ENCODE results near the gene CYB5R4.
"Not testable (repeated sequence)": the region's sequence is repeated elsewhere in the genome, so short reads cannot be mapped to it uniquely, and the experiment has no call there.

CYB5R4 gene

DNA sequence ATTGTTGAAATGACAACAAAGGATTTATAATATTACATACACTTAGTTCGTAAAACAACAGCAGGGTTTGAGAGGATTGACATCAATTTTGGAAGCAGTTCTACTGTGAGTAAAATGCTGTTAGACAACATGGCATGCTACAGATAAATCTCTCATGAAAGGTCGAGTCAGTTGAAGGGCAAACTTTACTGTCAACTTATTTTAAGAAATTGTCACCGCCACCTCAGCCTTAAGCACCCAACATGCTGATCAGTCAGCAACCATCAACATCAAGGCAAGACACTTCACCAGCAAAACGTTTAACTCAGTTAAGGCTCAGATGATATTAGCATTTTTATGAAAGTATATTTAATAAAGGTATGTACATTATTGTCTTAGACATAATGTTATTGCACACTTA is 31.0 kb downstream of the CYB5R4 start:
- H3K27me3 Mint-ChIP-seq (ENCODE audit: low read depth, poor library complexity), result no peaks in the 10 kb centered on the region
- H3K36me3 Mint-ChIP-seq (ENCODE audit: low read depth), result peaks cover 18% of the 10 kb centered on the region
- H3K9me3 Mint-ChIP-seq, result peaks cover 6% of the 10 kb centered on the region
- H3K4me1 Mint-ChIP-seq, result no peaks in the 10 kb centered on the region
- H3K27ac Mint-ChIP-seq, result no peak overlapping the region
- H3K4me3 Mint-ChIP-seq, result no peak overlapping the region
- no peak for DNase-seq
- TF ChIP-seq, protein P1, sequence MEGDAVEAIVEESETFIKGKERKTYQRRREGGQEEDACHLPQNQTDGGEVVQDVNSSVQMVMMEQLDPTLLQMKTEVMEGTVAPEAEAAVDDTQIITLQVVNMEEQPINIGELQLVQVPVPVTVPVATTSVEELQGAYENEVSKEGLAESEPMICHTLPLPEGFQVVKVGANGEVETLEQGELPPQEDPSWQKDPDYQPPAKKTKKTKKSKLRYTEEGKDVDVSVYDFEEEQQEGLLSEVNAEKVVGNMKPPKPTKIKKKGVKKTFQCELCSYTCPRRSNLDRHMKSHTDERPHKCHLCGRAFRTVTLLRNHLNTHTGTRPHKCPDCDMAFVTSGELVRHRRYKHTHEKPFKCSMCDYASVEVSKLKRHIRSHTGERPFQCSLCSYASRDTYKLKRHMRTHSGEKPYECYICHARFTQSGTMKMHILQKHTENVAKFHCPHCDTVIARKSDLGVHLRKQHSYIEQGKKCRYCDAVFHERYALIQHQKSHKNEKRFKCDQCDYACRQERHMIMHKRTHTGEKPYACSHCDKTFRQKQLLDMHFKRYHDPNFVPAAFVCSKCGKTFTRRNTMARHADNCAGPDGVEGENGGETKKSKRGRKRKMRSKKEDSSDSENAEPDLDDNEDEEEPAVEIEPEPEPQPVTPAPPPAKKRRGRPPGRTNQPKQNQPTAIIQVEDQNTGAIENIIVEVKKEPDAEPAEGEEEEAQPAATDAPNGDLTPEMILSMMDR (IDR thresholded peaks at IDR 0.05), result no peak

DNA sequence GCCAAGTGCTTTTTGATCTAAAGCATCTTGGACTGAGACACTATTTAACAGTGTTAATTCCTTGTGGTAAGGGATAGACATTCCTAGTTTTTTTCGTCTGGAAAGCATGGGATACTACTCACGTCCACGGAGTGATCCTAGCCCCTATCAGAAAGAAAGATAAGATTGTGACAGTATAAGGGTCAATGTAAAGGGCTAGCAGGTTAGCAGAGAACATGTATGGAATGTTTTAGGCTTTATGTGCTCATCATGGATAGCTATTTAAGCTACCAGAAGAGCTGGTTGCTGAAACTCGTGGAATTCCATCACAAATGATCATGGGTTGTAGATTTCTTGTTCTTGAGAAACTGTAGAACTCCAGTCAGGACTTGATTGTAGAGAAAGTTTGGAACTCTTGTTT is 32.1 kb downstream of the CYB5R4 start:
- TF ChIP-seq, protein P1 (IDR thresholded peaks at IDR 0.05), result no peak
- no peak for DNase-seq
- Mint-ChIP-seq H3K27ac (no peak overlapping the region), H3K4me1 (no peaks in the 10 kb centered on the region), H3K36me3 (ENCODE audit: low read depth) (peaks cover 25% of the 10 kb centered on the region), H3K27me3 (ENCODE audit: low read depth, poor library complexity) (peaks cover 2% of the 10 kb centered on the region), H3K4me3 (no peak overlapping the region), H3K9me3 (peaks cover 6% of the 10 kb centered on the region)

DNA sequence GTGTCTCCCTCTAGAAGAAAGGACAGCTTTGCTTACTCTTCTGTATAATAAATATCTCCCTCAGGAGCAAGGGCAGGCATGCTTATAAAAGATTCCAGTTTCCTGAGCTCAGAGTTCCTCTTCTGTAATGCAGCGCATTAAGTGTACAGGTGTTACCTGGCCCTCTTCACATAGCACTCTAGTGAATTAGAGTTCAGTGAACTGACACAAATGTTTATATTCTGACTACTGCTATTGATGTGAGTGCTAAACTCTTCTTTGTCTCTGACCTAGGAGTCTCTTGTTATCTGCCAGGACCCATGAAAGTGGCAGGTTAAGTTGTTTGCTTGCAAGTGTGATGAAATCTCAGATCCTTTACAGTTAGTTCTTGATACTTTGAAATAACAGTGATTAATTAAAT is 33.5 kb downstream of the CYB5R4 start:
- H3K36me3 Mint-ChIP-seq (ENCODE audit: low read depth), result peaks cover 25% of the 10 kb centered on the region
- H3K4me1 Mint-ChIP-seq, result no peaks in the 10 kb centered on the region
- H3K9me3 Mint-ChIP-seq, result peaks cover 14% of the 10 kb centered on the region
- no peak for DNase-seq
- no peak overlapping the region for H3K4me3 Mint-ChIP-seq
- TF ChIP-seq, protein P1 (IDR thresholded peaks at IDR 0.05), result no peak
- H3K27me3 Mint-ChIP-seq (ENCODE audit: low read depth, poor library complexity), result peaks cover 2% of the 10 kb centered on the region
- no peak overlapping the region for H3K27ac Mint-ChIP-seq

DNA sequence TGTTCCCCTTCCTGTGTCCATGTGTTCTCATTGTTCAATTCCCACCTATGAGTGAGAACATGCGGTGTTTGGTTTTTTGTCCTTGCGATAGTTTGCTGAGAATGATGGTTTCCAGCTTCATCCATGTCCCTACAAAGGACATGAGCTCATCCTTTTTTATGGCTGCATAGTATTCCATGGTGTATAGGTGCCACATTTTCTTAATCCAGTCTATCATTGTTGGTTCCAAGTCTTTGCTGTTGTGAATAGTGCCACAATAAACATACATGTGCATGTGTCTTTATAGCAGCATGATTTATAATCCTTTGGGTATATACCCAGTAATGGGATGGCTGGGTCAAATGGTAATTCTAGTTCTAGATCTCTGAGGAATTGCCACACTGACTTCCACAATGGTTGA is 37.6 kb downstream of the CYB5R4 start:
- peaks cover 36% of the 10 kb centered on the region for H3K9me3 Mint-ChIP-seq
- not testable (repeated sequence) for H3K27me3 Mint-ChIP-seq (ENCODE audit: low read depth, poor library complexity); H3K4me1 Mint-ChIP-seq; H3K27ac Mint-ChIP-seq; DNase-seq; H3K4me3 Mint-ChIP-seq
- H3K36me3 Mint-ChIP-seq (ENCODE audit: low read depth), result peaks cover 23% of the 10 kb centered on the region

DNA sequence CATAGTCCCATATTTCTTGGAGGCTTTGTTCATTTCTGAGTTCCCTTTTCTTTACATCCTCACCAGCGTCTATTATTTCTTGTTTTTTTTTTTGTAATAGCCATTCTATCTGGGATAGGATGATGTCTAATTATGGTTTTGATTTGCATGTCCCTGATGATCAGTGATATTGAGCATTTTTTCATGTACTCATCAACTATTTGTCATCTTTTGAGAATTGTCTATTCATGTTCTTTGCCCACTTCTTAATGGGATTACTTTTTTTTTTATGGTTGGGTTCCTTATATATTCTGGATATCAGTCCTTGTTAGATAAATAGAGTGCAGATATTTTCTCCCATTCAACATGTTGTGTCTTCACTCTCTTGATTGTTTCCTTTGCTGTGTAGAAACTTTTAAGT is 42.1 kb downstream of the CYB5R4 start:
- Mint-ChIP-seq H3K4me3 (no peak overlapping the region), H3K9me3 (peaks cover 74% of the 10 kb centered on the region), H3K36me3 (ENCODE audit: low read depth) (peaks cover 46% of the 10 kb centered on the region), H3K27ac (no peak overlapping the region), H3K4me1 (no peaks in the 10 kb centered on the region), H3K27me3 (ENCODE audit: low read depth, poor library complexity) (peaks cover 4% of the 10 kb centered on the region)
- TF ChIP-seq, protein P1 (IDR thresholded peaks at IDR 0.05), result no peak
- no peak for DNase-seq

DNA sequence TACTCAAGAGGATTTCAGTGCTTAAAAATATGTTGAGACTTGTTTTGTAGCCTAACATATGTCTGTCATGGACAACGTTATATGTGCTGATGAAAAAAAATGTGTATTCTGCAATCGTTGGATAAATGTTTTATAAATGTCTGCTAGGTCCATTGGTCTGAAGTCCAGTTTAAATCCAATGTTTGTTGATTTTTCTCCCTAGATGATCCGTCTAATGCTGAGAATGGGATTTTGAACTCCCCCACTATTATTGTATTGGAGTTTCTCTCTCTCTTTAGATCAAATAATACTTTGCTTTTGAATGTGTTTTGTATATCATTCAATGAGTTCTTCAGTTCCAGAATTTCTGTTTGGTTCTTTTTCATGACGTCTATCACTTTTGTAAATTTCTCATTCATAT is 44.9 kb downstream of the CYB5R4 start:
- H3K27me3 Mint-ChIP-seq (ENCODE audit: low read depth, poor library complexity), result peaks cover 9% of the 10 kb centered on the region
- H3K9me3 Mint-ChIP-seq, result peaks cover 61% of the 10 kb centered on the region
- TF ChIP-seq, protein P1 (IDR thresholded peaks at IDR 0.05), result no peak
- no peaks in the 10 kb centered on the region for H3K4me1 Mint-ChIP-seq
- H3K36me3 Mint-ChIP-seq (ENCODE audit: low read depth), result peaks cover 50% of the 10 kb centered on the region
- DNase-seq, result no peak
- no peak overlapping the region for H3K27ac Mint-ChIP-seq
- no peak overlapping the region for H3K4me3 Mint-ChIP-seq
